RWPE1 (cell line): ENCODE measurements around the gene PIPOX.

Experiments used
- CTCF ChIA-PET: fragments of 350-600 bp; sonication (Branson Sonifier 250); formaldehyde crosslinking; extraction: SDS; loops from one replicate; lab custom pipeline; 2021; lab: Yijun Ruan, JAX
- POLR2A ChIA-PET: fragments of 400-600 bp; formaldehyde crosslinking; extraction: SDS; loops from one replicate; lab custom pipeline; 2020; ENCODE audit warnings: antibody characterized with exemption; ENCODE audit not compliant: low non-redundant PET; lab: Yijun Ruan, JAX
- DNase-seq: peaks from one replicate; pipeline ENCODE4 v3.0.0; 2012; ENCODE audit warnings: low spot score
- H3K27ac ChIP-seq: fragments of 450-650 bp; 2 replicates; pipeline ENCODE4 v1.5.1; 2017
- TF ChIP-seq, protein P1 (sequence below): fragments of 450-650 bp; conservative IDR thresholded peaks from 2 replicates; pipeline ENCODE4 v1.5.1; 2017; ENCODE audit warnings: low read depth, mild to moderate bottlenecking

PIPOX gene

DNA sequence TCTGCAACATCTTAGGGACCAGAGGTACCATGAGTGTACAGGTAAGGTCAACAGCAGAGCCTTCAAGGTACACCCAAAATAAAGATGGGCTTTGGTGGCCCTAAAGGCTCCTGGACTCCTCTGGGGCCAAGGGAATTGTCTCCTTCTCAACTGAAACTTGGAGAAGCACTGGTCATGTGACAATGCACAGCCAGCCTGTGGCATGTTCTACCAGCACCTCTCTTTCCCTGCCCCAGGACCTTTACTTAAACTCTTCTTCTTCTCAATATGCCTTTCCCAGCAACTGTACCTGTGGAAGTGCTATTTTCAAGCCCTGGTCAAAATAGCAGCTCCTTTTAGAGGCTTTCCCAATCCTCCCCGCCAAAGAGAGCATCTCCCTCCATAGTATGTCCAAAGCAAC is 28.4 kb downstream of the PIPOX start:
- ChIA-PET CTCF (no interaction called here), POLR2A (no interaction called here)
- no peak overlapping the region for H3K27ac ChIP-seq
- TF ChIP-seq, protein P1, sequence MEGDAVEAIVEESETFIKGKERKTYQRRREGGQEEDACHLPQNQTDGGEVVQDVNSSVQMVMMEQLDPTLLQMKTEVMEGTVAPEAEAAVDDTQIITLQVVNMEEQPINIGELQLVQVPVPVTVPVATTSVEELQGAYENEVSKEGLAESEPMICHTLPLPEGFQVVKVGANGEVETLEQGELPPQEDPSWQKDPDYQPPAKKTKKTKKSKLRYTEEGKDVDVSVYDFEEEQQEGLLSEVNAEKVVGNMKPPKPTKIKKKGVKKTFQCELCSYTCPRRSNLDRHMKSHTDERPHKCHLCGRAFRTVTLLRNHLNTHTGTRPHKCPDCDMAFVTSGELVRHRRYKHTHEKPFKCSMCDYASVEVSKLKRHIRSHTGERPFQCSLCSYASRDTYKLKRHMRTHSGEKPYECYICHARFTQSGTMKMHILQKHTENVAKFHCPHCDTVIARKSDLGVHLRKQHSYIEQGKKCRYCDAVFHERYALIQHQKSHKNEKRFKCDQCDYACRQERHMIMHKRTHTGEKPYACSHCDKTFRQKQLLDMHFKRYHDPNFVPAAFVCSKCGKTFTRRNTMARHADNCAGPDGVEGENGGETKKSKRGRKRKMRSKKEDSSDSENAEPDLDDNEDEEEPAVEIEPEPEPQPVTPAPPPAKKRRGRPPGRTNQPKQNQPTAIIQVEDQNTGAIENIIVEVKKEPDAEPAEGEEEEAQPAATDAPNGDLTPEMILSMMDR: no peak
- DNase-seq: no peak

DNA sequence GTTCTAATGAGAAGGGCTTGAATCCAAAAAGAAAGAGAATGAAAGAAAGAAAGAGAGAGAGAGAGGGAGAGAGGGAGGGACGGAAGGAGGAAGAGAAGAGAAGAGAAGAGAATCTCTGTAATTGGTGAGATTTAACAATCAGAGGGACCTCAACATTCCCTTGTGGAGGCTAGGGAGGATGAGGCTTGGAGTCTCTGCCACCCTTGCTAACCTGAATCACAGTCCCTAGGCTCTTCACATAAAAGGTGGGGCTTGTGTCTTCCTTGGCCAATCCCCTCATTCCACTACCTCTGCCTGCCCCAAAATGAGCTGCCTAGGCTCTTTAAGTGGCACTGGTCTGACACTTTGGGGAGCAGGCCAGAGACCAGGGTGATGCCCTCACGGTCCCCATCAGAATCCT is 30.1 kb downstream of the PIPOX start:
- DNase-seq: no peak
- POLR2A ChIA-PET: no interaction called here
- no peak overlapping the region for H3K27ac ChIP-seq
- TF ChIP-seq, protein P1: no peak
- CTCF ChIA-PET: interaction anchor here (1.1 kb wide), 1 partner anchor 17 kb away, joined by 4 read pairs; no protein-coding TSS in a partner anchor

DNA sequence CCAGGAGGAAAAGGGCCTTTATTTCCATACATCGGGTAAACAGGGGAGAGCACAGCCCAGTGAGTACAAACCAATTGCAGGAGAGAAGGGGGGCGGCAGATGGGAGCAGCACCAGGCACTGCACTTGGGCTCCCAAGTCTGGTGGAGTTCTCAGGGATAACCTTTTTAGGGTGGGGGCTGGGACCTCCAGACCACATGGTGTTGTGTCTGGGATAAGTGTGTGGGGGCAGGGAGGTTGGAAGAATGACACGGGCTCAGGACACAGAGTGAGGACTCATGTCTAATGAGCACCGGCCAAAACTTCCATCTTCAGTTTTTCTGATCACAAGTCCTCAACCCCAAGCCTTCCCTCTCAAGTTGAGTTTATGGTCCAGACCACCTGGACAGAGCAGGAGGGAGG is 30.6 kb downstream of the PIPOX start:
- TF ChIP-seq, protein P1: no peak
- POLR2A ChIA-PET: no interaction called here
- no peak overlapping the region for H3K27ac ChIP-seq
- CTCF ChIA-PET: interaction anchor here (1.1 kb wide), 1 partner anchor 18 kb away, joined by 4 read pairs; no protein-coding TSS in a partner anchor
- DNase-seq: no peak

DNA sequence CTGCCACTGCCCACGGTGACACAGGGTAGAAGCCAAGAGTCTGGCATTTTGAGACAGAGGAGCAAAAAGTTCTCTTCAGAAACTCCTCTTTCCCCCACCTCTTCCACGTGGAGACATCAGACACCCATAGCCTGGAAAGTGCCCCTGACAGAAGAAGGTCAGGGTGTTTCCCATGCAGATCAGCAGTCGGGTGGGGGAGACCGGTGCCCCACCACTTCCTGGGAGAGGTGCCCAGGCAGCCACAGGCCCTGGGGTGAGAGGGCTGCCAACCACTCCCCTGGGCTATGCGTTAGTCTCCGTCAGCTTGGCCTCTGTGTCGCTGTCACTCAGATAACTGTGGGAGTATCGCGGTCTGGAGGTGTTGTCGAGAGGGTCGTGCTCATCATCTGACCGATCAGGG is 31.5 kb downstream of the PIPOX start:
- TF ChIP-seq, protein P1: no peak
- no peak overlapping the region for H3K27ac ChIP-seq
- ChIA-PET POLR2A (no interaction called here), CTCF (interaction anchor here (0.5 kb wide), 1 partner anchor 10 kb away, joined by 3 read pairs; no protein-coding TSS in a partner anchor)
- no peak for DNase-seq

DNA sequence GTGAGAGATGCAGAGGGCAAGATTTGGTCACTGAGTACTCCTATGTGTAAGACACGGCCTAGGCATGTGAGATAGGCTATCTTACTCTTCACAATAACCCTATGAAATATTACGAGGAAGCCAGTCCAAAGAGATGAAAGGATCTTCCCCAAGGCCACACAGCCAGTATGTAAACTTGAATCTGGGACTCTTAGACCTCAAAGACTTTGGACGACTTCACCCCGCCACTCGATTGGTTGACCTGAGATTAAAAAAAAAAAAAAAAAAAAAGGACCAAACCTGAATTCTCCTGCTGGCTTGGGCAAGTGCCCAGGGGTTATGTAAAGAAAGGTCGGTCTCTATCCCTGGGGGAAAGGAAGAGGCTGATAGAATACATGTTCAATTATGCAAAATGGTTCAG is 33.1 kb downstream of the PIPOX start:
- no peak for DNase-seq
- POLR2A ChIA-PET: no interaction called here
- TF ChIP-seq, protein P1: no peak
- no peak overlapping the region for H3K27ac ChIP-seq
- CTCF ChIA-PET: no interaction called here

DNA sequence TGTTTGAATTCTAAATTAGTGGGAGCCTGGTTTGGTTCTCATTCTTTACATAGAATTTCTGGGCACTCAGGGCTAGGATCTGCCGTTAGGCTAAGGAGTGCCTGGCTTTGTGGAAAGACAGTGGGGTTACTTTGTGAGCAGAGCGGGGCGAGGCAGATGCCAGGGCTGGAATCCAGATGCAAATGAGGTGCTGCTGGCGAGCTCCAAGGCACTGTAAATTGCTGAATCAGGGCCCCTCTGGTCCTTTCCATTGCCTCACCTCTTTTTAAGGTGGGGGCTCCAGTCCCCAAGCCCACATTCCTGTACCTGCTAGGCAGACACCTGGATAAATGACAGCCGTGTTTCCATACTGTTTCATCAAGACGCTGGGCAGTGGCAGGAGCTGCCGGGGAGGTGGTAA is 33.8 kb downstream of the PIPOX start:
- ChIA-PET CTCF (interaction anchor here (1.2 kb wide), 1 partner anchor 8 kb away, joined by 3 read pairs; no protein-coding TSS in a partner anchor), POLR2A (no interaction called here)
- TF ChIP-seq, protein P1: no peak
- DNase-seq: no peak
- no peak overlapping the region for H3K27ac ChIP-seq
